NCI-H69 (cell line): ENCODE results near the gene FBXO2.

Experiments
- DNase-seq: peaks from one replicate; lab custom pipeline; 2025; lab: John Stamatoyannopoulos, UW

The FBXO2 gene

DNA sequence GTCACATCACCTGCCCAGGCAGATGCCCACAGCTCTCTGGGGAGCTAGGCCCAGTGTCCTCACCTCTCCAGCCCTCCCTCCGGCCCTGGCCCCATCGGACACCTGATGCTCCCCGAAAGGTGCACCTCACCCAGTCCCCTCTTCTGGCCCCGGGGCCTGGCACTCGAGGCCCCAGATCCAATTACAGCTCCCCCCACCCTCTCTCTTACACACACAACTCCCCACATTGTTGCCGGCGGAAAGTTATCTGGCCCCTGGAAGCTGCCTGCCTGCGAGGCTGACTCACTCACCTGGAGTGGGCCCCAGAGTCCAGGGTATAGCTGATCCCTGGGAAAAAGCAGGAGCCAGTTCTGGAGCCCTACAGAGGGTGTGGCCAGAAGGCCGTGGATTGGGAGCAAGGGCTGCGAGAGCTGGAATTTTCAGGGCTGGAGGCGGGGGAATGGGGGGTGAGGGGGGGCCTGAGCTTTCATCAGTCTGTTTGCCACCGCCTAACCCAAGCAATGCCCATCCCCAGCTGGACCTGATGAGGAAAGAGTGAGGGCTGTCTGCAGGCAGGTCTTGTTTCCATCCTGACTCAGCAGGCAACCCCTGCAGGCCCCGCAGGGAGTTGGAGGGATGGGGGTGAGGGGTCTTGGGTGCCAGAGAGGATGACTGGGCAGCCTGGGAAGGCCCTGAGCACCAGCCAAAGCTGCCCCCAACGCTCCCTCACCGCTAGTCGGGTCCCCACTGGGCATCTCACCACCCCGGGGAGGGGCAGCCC lies 948 bp downstream of the FBXO2 start:
- DNase-seq = peak; percentile 23

DNA sequence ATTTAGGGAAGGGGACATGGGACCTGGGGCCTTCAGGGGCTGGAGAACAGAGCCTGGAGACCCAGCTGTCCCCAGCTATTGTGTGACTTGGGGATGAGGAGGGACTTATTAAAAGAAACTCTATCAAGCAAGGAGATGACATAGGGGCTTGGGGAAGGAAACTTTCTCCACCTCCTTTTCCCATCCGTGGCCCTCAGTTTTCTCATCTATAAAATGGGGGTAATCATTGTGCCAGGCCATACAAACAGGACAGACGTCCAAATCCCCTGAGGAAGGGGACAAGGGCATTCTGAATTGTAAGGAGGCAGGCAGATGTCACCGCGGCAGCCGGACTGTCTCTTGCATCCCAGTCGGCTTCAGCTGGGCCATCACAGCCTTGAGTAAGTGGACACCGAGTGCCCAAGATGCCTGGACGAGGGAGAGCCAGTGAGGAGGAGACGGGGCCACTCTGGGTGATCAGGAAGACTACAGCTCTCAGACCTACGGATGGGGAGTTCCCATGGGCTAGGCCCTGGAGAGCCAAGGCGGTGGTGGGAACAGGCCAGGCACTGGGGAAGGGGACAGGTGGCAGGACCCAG lies 1.9 kb downstream of the FBXO2 start:
- DNase-seq = no peak

DNA sequence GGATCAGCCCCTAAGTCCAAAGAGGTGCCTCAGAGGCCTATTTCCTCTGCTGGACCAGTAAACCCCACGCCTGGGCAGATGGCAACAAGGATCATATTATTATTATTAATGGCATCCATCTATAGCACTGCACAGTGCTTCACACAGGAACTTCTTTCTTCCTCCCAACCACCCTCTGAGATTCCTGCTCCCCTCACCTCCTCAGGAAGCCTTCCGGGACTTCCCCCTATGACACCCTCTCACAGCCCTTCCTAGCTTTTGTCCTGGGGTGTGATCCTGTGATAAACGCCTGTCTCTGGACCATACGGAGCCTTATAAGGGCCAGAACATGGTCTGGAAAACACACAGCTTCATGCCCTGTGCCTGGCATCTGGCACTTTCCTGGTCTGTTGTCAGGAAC lies 3.2 kb downstream of the FBXO2 start:
- DNase-seq = no peak

DNA sequence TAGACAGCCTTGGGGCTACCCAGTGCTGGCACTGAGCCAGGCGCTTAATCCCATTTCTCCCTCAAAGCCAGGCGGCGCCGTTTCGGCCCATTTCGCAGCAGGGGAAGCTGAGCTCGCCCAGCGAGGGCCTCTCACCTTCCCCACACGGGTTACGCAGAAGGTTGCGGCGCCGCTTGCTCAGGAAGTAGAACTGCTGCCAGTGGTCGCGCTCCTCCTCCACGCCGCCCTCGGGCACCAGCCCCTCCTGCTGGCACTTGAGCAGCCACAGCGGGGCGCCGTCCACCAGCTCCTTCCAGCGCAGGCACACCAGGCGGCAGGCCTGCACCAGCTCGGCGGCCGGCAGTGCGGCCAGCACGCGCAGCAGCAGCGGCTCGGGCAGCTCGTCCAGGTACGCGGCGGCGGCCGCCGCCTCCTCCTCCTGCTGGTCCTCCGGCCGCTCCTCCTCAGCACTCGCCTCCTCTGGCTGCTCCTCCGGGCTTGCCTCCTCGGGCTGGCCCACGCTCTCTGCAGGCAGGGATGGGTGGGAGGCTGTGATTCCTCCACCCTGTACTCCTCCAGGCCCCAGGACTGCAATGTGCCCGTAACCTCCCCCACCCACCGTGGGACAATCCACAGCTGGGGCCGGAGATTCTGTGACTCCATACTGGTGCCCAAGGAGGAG lies 3.8 kb downstream of the FBXO2 start:
- DNase-seq = peak; percentile 92

DNA sequence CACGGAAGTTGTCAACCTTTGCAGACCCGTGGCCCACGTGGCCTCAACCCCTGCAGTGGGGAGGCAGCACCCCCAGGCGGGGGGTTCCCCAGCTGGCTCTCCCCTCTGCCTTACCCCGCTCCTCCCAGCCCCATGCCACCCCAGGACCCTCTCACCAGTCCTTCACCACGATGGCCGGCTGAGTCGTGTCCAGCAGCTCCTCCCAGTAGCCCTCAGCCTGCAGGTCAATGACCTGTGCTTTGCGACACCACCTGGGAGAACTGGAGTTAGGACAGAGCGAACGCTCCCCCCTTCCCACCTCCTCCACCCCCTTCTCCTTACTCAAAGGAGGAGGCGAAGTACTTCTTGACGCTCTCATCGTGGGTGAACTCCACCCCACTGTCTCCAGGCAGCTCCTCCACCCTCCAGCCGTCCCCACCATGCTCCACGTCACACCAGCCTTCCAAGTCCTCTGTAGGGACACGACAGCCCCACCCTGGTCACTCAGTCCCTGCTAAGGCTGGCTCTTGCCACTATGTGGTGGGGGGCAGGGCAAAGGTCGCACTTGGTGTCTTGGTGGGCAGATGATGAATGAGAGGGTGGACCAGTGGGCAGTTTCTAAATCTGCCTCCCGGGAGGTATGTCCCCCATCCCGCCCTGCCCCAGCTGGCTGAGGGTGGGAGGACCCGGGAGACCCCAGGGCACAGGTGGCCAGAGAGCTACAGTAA lies 4.5 kb downstream of the FBXO2 start:
- peak; percentile 44 for DNase-seq

DNA sequence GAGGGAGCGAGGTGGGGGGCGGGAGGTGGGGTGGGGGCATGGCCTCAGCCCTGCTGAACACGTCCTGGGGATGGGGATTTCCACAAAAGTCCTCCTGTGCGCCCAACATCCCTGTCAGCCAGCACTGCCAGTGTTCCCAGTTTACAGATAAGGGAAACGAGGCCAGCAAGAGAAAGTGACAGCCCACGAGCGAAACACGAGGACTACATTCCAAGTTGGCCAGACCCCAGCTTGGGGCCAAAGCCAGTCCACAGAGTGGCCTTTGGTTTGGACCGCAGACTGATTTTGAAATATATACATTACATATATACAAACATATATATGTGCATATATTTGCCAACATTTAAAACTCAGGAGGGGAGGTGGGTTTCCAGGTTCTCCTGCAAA lies 5.0 kb downstream of the FBXO2 start:
- DNase-seq = no peak

DNA sequence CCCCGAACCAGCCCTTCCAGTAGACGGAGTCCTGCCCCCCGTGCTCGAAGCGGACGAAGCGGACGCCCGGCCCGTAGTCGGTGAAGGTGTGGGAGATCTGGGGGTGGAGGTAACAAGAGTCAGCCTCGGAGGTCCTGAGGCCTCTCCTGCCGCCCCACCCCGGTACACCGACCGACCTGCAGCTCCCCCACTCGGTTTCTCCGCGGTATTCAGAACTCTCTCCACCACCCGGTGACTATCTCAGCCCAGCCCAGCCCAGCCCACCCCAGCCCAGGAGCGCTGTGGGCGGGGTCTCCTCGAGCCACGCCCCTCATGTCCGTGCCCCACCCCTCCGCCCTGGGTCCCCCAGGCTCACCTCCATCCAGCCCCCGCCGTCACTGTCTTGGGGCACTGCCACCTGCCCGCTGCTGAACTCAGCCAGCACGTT lies 5.5 kb downstream of the FBXO2 start:
- DNase-seq = peak; percentile 49

DNA sequence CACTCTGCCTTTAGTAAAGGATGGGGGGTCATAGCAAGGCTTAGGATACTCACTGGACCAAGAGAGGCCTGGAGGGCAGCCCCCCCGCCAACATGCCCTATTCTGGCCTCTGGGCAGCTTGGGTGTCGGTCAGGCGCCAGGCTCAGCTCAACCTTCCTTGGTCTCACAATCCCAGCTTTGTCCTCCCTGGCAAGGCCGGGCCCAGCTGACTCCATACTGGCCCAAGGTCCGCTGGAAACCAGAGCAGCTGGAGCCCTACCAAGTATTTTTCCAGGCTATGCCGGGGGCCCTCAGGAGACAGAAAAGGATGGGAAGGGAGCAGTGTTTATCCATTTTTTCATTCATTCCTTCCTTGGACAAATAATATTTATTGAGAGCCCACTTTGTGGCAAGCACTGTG lies 6.2 kb downstream of the FBXO2 start:
- no peak for DNase-seq

DNA sequence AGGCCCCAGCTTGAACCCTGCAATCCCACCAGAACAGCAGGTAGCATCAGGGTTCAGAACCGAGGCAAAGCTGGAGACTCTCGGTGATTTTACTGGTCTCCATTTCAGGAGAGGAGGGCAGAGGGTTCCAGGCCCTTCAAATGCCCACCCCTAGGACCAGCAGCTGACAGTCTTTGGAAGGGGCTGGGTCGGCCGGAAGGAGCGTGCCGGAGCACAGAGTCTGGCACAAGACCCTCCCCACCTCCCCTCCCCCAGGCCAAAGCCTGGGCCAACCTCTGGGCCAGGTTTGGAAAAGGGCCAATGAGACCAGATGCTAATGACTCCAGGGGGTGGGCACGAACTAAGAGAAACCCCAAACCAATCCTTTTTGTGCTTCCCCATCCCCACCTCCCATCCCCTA lies 6.9 kb downstream of the FBXO2 start:
- DNase-seq = peak; percentile 33

DNA sequence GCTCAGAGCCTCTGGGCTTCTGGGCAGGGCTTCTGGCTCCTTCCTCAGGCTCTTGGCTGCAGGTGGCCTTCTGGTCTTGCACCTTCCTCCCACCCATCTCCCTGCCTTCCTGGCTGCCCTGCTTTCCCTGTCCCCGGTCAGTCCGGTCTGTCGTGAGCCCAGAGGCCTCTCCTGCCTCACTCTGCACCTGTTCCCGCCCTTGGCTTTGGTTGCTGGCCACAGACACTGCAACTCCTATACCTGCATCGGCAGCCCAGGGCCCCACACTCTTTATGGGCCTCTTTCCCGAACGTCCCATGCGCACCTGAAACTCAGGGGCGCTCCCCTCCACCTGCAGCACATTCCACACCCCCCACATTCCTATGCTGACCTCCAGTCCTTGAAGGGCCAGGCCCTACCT lies 7.9 kb downstream of the FBXO2 start:
- no peak for DNase-seq

DNA sequence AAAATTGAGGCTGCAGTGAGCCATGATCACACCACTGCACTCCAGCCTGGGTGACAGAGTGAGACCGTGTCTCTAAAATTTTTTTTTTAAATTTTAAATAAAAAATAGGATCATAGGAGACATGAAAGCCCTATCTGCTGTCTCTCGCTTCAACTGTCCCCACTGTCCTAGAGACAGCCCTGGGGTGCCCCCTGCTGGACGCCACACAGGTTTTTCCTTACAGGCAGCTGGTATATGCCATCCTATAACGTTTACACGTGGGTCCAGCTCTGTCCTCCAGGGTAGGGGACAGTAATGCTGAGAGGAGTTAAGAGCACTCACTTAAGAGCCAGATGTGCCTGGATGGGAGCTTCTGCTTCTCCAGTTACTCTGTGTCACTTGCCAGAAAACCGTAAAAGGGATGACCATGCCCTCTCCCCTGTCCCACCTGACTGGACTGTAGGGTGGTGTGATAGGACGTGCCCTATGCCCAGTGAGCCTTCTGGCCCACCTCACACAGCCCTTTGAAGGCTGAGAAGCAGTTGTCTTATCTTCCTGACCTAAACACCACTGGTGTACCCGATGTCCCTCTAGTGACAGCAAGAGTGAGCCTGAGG lies 8.5 kb downstream of the FBXO2 start:
- DNase-seq = peak; percentile 77

DNA sequence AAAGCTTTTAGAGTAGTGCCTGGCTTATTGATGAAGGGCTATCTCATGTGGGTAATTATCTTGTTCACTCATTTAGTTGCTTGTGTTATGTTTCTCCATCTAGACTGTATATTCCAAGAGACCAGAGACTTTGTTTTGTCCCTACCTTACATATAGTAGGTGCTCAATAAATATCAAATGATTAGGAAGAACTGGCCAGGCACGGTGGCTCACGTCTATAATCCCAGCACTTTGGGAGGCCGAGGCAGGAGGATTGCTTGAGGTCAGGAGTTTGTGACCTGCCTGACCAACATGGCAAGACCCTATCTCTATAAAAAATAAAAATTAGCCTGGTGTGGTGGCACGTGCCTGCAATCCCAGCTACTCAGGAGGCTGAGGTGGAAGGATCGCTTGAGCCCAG lies 9.0 kb downstream of the FBXO2 start:
- DNase-seq = no peak

DNA sequence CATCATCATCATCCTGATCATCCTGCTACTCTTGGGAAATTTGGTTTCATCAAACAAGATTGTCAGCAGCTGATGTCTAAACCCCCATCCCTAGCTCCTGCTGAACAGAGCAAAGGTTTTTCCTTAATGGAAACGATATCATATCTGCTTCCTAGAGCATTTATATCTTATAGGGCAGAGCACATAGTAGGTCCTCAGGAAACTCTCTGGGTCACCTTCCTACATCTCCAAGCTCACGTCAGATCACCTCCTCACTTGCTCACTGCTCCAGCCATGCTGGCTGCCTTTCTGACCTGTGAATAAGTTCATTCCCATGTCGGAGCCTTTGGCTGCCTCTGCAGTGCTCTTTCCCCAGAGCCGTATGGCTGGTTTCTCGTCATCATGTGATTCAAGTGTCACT lies 10.4 kb downstream of the FBXO2 start:
- no peak for DNase-seq

DNA sequence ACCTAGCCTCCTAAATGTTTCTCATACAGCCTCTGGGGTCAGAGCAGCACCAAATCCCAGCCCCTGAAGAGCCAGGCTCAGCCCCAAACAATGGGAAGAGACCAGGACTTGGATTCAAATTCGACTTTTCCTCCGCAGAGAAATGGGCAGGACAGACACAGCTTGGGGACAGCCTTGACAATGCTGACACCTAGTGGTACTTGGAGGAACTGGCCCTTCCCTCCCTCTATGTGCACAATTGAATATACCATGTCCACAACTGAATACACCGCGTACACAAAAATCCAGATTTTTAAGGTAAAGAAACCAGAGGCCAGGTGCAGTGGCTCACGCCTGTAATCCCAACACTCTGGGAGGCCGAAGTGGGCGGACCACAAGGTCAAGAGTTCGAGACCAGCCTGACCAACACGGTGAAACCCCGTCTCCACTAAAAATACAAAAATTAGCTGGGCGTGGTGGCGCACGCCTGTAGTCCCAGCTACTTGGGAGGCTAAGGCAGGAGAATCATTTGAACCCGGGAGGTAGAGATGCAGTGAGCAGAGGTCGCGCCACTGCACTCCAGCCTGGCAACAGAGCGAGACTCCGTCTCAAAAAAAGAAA lies 11.7 kb downstream of the FBXO2 start:
- peak; percentile 65 for DNase-seq

DNA sequence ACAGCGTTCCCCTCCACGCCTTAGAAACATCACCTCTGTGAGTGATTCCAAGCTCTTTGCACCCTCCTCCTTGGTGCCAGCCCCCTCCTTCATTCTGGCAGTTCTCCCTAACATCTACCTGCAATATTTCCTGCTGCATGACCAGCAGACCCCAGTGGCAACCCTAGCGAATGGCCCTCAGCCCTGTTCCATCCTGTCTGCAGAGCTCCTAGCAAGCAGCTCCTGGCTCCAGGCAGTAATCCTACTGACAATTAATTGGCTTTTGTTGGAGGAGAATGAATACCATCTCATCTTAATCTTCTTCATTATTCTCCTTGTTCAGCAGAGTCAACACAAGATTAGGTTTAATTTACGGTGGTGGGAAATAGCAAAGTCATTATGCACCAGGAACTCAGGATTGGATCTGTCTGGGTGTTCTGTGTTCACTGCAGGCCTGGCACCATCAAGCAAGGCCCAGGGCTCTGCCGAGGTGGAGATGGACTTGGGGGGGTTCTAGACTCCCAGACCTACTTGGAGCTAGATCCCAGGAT lies 12.4 kb downstream of the FBXO2 start:
- DNase-seq = peak; percentile 27

DNA sequence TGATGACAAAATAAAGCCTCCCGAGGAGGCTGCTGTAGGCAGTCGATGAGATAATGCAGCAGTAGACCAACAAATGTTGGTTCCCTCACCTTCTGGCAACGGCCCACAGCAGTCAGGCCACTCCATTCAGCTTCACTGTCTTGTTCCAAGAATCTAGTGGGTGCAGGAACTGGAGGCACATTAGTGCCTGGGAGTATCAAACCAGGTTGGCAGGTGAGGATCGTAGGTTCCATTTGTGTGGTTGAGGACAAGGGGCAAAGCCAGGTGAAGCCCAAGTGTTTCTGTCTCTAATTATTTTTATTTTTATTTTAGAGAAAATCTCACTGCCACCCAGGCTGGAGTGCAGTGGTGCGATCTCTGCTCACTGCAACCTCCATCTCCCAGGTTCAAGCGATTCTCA lies 13.3 kb downstream of the FBXO2 start:
- DNase-seq = no peak

DNA sequence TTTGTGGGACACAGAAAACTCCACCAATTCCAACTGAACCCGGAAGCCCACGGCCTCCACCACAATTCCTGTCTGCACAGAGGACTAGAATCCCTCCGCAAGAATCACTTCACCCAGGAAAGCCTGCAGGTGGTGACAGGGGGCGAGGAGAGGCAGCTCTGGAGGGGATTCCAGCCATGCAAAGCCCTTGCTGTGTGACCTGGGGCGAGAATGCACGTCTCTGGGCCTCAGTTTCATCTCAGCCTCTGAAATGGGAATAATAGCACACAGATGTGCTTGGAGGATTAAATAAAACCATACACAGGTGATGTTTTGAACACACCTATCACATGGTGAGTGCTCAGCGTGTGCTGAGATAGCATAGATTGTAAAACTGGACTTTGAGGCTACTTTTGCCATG lies 14.1 kb downstream of the FBXO2 start:
- DNase-seq = no peak

DNA sequence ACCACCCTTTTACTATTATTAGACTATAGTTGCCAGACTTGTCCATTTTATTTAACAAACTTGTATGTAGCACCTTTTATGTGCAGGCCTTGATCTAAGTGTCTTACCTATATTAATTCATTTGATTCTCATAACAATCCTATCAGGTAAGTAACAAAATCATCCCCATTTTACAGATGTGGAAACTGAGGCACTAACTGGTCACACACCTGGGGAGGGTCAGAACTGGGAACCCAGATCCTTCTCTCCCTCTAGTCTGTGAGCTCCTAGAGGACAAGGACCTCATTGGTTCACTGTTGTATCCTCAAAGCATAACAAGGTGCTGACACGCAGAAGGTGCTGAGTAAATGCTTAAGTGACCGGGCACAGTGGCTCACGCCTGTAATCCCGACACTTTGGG lies 14.9 kb downstream of the FBXO2 start:
- no peak for DNase-seq

DNA sequence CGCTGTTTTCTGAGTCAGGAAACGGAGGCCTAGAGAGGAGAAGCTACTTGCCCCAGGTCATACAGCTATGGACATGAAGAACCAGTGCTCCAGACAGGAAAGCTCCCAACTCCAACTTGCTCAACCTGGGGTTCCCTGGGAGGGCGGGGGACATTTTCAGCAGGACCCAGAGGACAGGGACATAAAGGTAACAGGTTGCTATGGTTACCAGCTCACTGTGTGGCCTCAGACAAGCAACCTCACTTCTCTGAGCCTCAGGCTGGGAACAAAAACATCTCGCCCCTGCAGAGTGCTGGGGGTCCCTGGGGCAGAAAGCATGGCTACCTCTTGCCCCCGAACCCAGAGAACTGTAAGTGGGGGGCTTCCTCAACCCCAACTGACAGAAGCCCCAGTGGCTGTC lies 16.1 kb downstream of the FBXO2 start:
- no peak for DNase-seq

DNA sequence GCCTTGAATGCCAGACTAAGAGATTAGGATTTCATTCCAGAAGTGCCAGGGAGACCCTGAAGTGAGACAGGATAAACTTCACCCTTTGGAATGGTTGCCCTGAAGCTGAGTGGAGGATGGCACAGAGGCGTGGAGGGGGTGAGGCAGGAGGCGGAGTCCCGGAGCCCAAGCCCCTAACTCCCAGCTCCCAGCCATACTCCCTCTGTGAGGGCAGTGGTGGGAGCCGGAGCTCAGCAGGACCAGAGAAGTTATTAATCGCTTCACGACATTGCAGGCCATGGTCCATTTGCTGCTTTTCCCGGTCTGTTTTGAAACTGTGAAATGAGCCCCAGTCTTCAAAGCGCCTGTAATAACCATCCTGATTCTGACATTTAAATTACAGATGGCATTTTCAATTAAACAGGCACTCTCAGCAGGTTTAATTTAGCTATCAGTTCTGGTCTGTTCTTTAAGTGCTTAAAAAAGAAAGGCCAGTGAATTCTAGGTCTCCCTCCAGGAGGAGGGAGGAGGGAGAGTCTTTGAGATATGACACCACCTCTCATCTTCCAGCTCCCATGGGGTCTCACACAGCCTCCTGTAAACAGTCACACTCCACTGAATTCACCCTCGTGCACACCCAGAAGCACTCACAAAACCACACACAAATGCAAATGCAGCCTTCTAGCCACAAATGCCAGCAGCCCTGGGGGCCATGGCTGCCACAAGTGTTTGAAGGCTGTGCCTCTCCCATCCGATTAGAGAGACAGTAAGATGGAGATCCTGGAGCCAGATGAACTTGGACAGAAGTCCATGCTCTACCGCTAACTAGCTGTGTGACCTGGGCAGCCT lies 19.6 kb downstream of the FBXO2 start:
- peak; percentile 74 for DNase-seq
